ENCODE data around the gene TBCA. TPM values are rescaled to one million over a fixed set of nuclear protein-coding genes. Genes with fewer than 3 reads are reported as not detected.
"Not testable (repeated sequence)": the region's sequence is repeated elsewhere in the genome, so short reads cannot be mapped to it uniquely, and the experiment has no call there.

Gene TBCA
- total RNA-seq, 2 donors from 2014 or later, result 113 to 114 TPM

DNA sequence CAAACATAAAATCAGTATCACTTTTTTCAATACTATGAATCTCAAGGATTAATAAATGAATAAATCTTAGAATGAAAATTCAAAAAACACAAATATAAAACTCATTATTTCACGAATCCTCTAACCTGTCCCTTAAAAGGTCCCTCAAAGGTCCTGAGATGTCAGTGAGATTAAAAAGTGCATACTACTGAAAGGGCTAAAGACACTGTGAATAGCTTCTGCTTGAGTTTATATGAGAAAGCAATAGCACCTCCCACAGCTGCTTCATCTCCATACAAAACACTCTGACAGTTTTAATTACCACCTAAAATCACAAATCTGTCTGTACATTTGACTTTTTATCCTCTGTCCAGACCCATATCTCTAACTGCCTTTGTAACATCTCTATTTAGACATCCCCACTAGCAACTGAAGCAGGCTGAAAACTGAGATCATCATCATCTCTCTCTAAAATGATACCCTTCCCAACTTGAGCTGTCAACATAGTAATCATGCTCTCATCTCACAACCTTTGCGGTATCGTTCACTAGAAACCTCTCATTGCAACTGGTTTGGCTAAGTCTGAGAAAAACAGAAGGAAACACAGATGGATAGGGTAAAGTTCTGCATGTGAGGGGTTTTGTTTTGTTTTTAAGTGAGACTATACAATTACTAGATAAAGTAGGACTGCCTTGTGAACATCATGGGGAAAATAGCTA, 56.3 kb downstream of the TBCA start:
- TF ChIP-seq, protein P1, sequence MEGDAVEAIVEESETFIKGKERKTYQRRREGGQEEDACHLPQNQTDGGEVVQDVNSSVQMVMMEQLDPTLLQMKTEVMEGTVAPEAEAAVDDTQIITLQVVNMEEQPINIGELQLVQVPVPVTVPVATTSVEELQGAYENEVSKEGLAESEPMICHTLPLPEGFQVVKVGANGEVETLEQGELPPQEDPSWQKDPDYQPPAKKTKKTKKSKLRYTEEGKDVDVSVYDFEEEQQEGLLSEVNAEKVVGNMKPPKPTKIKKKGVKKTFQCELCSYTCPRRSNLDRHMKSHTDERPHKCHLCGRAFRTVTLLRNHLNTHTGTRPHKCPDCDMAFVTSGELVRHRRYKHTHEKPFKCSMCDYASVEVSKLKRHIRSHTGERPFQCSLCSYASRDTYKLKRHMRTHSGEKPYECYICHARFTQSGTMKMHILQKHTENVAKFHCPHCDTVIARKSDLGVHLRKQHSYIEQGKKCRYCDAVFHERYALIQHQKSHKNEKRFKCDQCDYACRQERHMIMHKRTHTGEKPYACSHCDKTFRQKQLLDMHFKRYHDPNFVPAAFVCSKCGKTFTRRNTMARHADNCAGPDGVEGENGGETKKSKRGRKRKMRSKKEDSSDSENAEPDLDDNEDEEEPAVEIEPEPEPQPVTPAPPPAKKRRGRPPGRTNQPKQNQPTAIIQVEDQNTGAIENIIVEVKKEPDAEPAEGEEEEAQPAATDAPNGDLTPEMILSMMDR (IDR thresholded peaks at IDR 0.05), result no peak
- Histone ChIP-seq H3K27me3 (no peaks in the 10 kb centered on the region), H3K36me3 (no peaks in the 10 kb centered on the region), H3K4me3 (no peak overlapping the region), H3K9me3 (no peaks in the 10 kb centered on the region), H3K27ac (no peak overlapping the region), H3K4me1 (peaks cover 0 to under 1% of the 10 kb centered on the region in 2 donors)
- no peak for DNase-seq (ENCODE audit: low spot score)

DNA sequence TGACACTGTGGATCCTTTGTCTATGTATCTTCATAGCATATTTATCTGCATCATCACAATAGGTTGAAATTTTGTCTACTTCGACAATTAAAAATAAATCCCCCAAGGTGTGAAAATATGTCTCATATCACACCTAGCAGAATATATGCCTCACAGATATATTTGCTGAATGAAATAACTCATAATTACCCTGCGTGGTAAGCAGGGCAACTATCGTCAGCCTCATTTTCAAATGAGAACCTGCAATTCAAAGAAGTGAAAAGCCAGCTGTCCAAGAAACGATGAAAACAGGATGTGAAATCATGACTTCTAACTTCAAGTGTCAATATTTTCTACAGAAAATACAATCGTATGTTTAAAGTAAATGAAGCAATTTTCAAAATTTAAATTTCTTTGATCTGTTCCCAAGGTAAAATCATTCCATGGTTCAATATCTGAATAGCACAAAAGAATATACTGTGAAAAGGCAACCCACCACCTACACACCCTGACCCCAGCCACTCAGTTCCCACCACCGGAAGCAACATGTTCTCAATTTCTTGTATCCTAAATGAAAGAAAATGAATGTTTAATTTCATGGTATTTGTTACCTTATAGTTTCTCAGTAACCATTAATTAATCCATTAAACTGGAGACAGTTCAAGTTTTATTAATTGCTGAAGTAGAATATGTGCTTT, 57.1 kb downstream of the TBCA start:
- no peak overlapping the region for H3K4me3 ChIP-seq
- no peaks in the 10 kb centered on the region for H3K36me3 ChIP-seq
- no peak for DNase-seq (ENCODE audit: low spot score)
- H3K27ac ChIP-seq, result no peak overlapping the region
- H3K27me3 ChIP-seq, result no peaks in the 10 kb centered on the region
- no peaks in the 10 kb centered on the region for H3K9me3 ChIP-seq
- TF ChIP-seq, protein P1 (IDR thresholded peaks at IDR 0.05), result no peak
- no peaks in the 10 kb centered on the region for H3K4me1 ChIP-seq

DNA sequence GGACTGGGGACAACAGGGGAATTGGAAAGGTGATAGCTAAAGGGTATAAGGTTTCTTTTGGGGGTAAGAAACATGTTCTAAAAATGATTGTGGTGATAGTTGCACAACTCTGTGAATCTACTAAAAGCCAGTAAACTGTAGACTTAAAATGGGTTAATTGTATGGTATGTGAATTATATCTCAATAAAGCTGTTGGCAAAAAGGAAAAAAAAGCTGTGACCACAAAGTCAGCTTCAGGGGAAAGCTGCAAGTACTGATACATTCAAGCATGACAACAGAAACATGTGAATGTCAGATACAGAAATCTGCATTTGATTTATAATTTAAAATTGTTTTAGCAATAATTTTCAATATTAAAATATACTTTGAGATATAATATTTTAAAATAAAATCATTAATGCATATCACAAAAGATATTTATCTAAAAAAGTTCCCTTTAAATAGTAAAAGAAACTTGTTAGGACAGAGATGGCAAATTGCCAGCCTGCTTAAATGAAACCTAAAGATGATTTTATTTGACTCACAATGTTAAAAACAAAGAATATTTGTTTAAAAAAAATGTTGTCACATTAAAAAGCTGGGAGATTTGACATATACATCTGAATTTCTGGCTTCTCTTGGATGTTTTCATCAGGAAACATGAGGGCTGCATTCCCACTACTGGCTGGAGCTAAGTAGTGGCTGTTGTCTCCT, 66.0 kb downstream of the TBCA start:
- Histone ChIP-seq H3K4me3 (no peak overlapping the region), H3K27ac (no peak overlapping the region), H3K27me3 (no peaks in the 10 kb centered on the region), H3K36me3 (peaks cover 29% of the 10 kb centered on the region), H3K4me1 (no peaks in the 10 kb centered on the region), H3K9me3 (no peaks in the 10 kb centered on the region)
- no peak for DNase-seq (ENCODE audit: low spot score)
- TF ChIP-seq, protein P1 (IDR thresholded peaks at IDR 0.05), result no peak

DNA sequence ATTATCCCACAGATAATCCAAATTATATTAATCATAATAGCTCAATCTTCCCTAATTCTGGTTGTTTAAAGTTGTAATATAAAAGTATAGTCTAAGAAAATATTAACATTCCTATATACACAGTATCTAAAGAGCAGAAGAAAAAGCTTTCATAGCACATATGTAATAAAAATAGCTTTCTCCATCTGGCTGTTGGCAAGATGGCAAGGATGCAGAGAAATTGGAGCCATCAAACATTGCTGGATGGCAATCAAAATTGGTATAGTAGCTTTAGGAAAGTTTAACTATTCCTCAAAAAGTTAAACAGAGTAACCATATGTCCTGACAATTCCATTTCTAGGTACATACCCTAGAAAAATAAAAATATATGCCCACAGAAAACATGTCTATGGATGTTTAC, 66.8 kb downstream of the TBCA start:
- Histone ChIP-seq H3K9me3 (no peaks in the 10 kb centered on the region), H3K4me3 (no peak overlapping the region), H3K36me3 (peaks cover 35% of the 10 kb centered on the region), H3K4me1 (no peaks in the 10 kb centered on the region), H3K27me3 (no peaks in the 10 kb centered on the region), H3K27ac (no peak overlapping the region)
- TF ChIP-seq, protein P1 (IDR thresholded peaks at IDR 0.05), result no peak
- no peak for DNase-seq (ENCODE audit: low spot score)

DNA sequence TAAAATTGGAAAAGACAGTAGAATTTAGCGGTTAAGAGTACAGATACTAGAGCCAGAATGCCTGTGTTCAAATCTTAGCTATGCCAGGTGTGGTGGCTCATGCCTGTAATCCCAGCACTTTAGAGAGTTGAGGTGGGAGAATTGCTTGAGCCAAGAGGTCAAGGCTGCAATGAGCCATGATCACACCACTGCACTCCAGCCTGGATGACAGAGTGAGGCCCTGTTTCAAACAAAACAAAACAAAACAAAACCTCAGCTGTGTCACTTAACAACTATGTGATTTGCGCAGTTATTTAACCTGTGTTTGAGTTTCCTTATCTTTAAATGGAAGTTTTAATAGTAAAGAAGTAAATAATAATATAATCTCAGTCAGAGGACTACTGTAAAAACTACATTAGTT, 68.3 kb downstream of the TBCA start:
- H3K9me3 ChIP-seq, result no peaks in the 10 kb centered on the region
- no peaks in the 10 kb centered on the region for H3K27me3 ChIP-seq
- no peaks in the 10 kb centered on the region for H3K4me1 ChIP-seq
- DNase-seq (ENCODE audit: low spot score), result no peak
- TF ChIP-seq, protein P1 (IDR thresholded peaks at IDR 0.05), result no peak
- no peak overlapping the region for H3K27ac ChIP-seq
- no peak overlapping the region for H3K4me3 ChIP-seq
- H3K36me3 ChIP-seq, result peaks cover 49% of the 10 kb centered on the region

DNA sequence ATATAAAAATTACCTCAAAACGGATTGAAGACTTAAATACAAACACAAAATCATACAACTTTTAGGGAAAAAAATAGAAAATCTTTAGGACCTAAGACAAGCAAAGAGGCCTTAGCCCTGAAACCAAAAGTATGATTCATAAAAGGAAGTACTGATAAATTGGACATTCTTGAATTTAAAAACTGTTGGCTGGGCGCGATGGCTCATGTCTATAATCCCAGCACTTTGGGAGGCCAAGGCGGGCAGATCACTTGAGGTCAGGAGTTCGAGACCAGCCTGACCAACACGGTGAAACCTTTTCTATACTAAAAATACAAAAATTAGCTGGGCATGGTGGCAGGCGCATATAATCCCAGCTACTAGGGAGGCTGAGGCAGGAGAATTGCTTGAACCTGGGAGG, 76.6 kb downstream of the TBCA start:
- not testable (repeated sequence) for DNase-seq (ENCODE audit: low spot score); H3K27ac ChIP-seq; H3K4me1 ChIP-seq; H3K9me3 ChIP-seq; H3K4me3 ChIP-seq; H3K27me3 ChIP-seq
- peaks cover 16% of the 10 kb centered on the region for H3K36me3 ChIP-seq
